Sigmoid colon (tissue), 7 donors: Measurements from ENCODE around the gene COPZ2. TPM values are rescaled to one million over a fixed set of nuclear protein-coding genes. Genes with fewer than 3 reads are reported as not detected.
A peak's percentile ranks its signal among the peaks of the same experiment; 100 is the strongest.
"Not testable (repeated sequence)": the region's sequence is repeated elsewhere in the genome, so short reads cannot be mapped to it uniquely, and the experiment has no call there.

ENCODE experiments used
- DNase-seq: peaks from one replicate; pipeline ENCODE4 v3.0.0-alpha.2; 2019
- H3K27ac ChIP-seq, 4 donors: fragments of 200-600 bp; sonication (generic); one replicate each; pipeline ENCODE4 v1.5.1; 2016 to 2019; ENCODE audit warnings: mild to moderate bottlenecking in 1 of 4
- H3K27me3 ChIP-seq, 3 donors: fragments of 200-600 bp; sonication (generic); one replicate each; pipeline ENCODE4 v1.5.1; 2019; ENCODE audit warnings: mild to moderate bottlenecking in 1 of 3
- H3K36me3 ChIP-seq, 4 donors: fragments of 200-600 bp; sonication (generic); one replicate each; pipeline ENCODE4 v1.5.1; 2016 to 2019
- H3K4me1 ChIP-seq, 4 donors: fragments of 200-600 bp; sonication (generic); one replicate each; pipeline ENCODE4 v1.5.1; 2017 to 2019
- H3K4me3 ChIP-seq, 4 donors: fragments of 200-600 bp; sonication (generic); one replicate each; pipeline ENCODE4 v1.5.1; 2017 to 2019; ENCODE audit warnings: mild to moderate bottlenecking in 2 of 4, moderate library complexity in 1 of 4
- H3K9me3 ChIP-seq, 4 donors: fragments of 200-600 bp in 3 of 4; sonication (generic) in 3 of 4; one replicate each; pipeline versions ENCODE4 v1.5.1 to v1.6.1; 2013 to 2019
- EP300 ChIP-seq, 4 donors: sonication (generic); formaldehyde crosslinking; IDR thresholded peaks; one replicate each; pipeline ENCODE4 v1.6.1; 2017; ENCODE audit warnings: antibody characterized with exemption in 4 of 4
- POLR2A ChIP-seq, 2 donors: fragments of 450-650 bp; IDR thresholded peaks; one replicate each; pipeline ENCODE4 v1.6.1; 2016; ENCODE audit warnings: antibody characterized with exemption in 2 of 2, mild to moderate bottlenecking in 2 of 2, moderate library complexity in 2 of 2
- POLR2AphosphoS5 ChIP-seq, 4 donors: sonication (generic); formaldehyde crosslinking; IDR thresholded peaks; one replicate each; pipeline ENCODE4 v1.6.1; 2017; ENCODE audit warnings: antibody characterized with exemption in 4 of 4
- WGBS, 2 donors: extraction: QIAGEN DNeasy Blood & Tissue Kit; methylation state at CpG; one replicate each; pipeline ENCODE4 v1.1.7; 2013; 5-methylcytosine and 5-hydroxymethylcytosine counted together
- intact Hi-C: fragments of 100-400 bp; cut with DNase I; formaldehyde crosslinking; loops from one replicate; pipeline ENCODE4 v1.15.1; 2023
- polyA plus RNA-seq, 3 donors: library from polyadenylated mRNA; stranded (reverse); fragments of 200-250 nt; gene quantifications; one replicate each; pipeline ENCODE4 v1.2.3, GENCODE V29; 2013
- total RNA-seq, 4 donors: library from RNA; depleted of rRNA; stranded (reverse); fragments of >200 nt; gene quantifications; one replicate each; pipeline ENCODE4 v1.1.0, GENCODE V29; 2016
- TF ChIP-seq, protein P1 (sequence below), 4 experiments: fragments of 450-650 bp in 3 of 4; fragments of 200-600 bp in 1 of 4; IDR thresholded peaks; one replicate each; pipeline ENCODE4 v1.5.1; 2016 to 2019; ENCODE audit warnings: antibody characterized with exemption in 4 of 4, mild to moderate bottlenecking in 3 of 4, moderate library complexity in 2 of 4
- donor health status: healthy with polysubstance abuse.
- donor health status: Bipolar disorder and iron deficiency.
- donor health status: healthy.

The COPZ2 gene
- total and polyA plus RNA-seq, 7 donors = 5.5 to 64.0 (median 52.3) TPM

DNA sequence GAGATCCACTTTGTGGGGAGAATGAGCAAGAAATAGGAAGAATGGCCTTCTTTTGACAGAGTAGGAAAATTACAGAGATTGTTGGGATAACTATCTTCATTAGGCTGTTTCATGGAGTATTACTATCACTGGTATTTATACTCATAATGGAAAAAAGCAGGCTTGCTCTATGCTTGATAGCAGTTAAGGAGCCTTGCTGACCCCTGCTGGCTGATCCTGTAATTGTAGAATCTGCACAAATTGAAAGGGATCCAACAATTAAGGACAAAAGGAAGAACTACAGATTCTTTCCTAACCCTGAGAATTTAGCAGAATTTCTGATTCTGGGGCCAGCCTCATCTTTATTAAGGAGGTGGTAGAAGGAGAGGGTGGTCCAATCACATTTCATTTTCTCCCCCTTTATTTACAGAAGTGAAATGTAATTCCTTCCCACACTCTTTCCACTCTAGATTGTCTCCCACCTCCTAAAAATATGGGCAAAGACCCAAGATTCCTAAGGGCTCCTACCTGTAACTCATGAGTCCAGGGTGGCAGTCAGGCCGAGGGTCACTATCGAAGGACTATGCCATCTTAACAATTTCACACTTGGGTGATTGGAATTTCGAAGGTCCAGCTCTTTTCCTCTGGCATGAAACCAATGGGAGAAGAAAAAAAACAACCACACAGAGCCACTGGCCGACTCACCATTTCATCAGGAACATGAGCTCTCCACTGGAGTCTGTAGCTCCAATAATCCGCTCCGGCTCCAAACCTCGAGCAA, 36.9 kb upstream of the COPZ2 start:
- TF ChIP-seq, protein P1, sequence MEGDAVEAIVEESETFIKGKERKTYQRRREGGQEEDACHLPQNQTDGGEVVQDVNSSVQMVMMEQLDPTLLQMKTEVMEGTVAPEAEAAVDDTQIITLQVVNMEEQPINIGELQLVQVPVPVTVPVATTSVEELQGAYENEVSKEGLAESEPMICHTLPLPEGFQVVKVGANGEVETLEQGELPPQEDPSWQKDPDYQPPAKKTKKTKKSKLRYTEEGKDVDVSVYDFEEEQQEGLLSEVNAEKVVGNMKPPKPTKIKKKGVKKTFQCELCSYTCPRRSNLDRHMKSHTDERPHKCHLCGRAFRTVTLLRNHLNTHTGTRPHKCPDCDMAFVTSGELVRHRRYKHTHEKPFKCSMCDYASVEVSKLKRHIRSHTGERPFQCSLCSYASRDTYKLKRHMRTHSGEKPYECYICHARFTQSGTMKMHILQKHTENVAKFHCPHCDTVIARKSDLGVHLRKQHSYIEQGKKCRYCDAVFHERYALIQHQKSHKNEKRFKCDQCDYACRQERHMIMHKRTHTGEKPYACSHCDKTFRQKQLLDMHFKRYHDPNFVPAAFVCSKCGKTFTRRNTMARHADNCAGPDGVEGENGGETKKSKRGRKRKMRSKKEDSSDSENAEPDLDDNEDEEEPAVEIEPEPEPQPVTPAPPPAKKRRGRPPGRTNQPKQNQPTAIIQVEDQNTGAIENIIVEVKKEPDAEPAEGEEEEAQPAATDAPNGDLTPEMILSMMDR (IDR thresholded peaks at IDR 0.05) = peak; percentile 52 to 84 (median 74)
- TF ChIP-seq POLR2AphosphoS5 (IDR thresholded peaks at IDR 0.05) = peak in 3 of 4 donors; percentile 24 to 51 (median 50)
- no peak for TF ChIP-seq EP300 (IDR thresholded peaks at IDR 0.05)
- 73 to 86% methylated on average over 7 of the region's 7 CpGs for WGBS, 2 donors
- H3K9me3 ChIP-seq = no peaks in the 10 kb centered on the region
- peaks cover 0 to 9% (median 3%) of the 10 kb centered on the region in 4 donors for H3K4me1 ChIP-seq
- H3K36me3 ChIP-seq = peaks cover 0 to 71% (median 23%) of the 10 kb centered on the region in 4 donors
- DNase-seq = peak; percentile 86
- intact Hi-C loops = loop anchor here (1.0 to 10.0 kb wide), 4 partner anchors 37 to 100 kb away; partner anchors contain the start of genes CDK5RAP3 and COPZ2
- H3K27ac ChIP-seq = peak overlapping the region in 3 of 4 donors; percentile 19 to 45 (median 39)
- H3K27me3 ChIP-seq = no peaks in the 10 kb centered on the region
- no peak overlapping the region for H3K4me3 ChIP-seq

DNA sequence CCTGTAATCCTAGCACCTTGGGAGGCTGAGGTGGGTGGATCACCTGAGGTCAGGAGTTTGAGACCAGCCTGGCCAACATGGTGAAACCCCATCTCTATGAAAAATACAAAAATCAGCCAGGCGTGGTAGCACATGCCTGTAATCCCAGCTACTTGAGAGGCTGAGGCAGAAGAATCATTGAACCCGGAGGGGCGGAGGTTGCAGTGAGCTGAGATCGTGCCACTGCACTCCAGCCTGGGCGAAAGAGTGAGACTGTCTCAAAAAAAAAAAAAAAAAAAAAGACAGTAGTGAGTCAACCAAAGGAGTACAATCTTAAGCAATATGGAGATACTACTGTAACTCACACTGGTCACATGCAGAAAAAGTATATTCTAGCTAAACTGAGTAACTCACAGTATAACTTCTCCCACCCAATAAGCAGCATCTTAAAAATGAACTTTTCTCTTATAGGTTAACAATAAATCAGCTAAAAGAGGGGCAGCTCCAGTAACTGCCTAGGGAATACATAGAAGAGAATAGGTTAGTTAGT, 36.0 kb upstream of the COPZ2 start:
- WGBS, 2 donors = 96% methylated on average over 5 of the region's 5 CpGs
- H3K9me3 ChIP-seq, H3K4me1 ChIP-seq, H3K4me3 ChIP-seq, H3K27me3 ChIP-seq: not testable (repeated sequence)
- peak; percentile 24 for DNase-seq
- Histone ChIP-seq H3K36me3 (peaks cover 0 to 80% (median 25%) of the 10 kb centered on the region in 4 donors), H3K27ac (peak overlapping the region in 3 of 4 donors; percentile 19 to 45 (median 39))
- intact Hi-C loops = loop anchor here (1.0 to 10.0 kb wide), 4 partner anchors 36 to 99 kb away; partner anchors contain the start of genes CDK5RAP3 and COPZ2

DNA sequence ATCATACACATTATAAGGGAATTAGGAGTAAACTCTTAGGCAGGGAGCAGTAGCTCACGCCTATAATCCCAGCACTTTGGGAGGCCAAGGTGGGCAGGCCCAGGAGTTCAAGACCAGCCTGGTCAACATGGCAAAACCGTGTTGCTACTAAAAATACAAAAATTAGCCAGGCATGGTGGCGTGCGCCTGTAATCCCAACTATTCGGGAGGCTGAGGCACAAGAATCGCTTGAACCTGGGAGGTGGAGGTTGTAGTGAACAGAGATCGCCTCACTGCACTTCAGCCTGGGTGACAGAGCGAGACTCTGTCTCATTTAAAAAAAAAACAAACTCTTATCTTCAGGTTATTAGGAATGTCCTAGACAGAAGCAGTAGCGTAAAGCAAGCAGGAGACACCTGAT, 35.2 kb upstream of the COPZ2 start:
- not testable (repeated sequence) for H3K4me1 ChIP-seq, H3K27me3 ChIP-seq, H3K27ac ChIP-seq, H3K4me3 ChIP-seq, H3K9me3 ChIP-seq
- DNase-seq = peak; percentile 8
- 95 to 97% methylated on average over 9 of the region's 9 CpGs for WGBS, 2 donors
- H3K36me3 ChIP-seq = peaks cover 0 to 84% (median 29%) of the 10 kb centered on the region in 4 donors
- intact Hi-C loops = loop anchor here (10.0 kb wide), 1 partner anchor 98 kb away; the partner anchor contains the start of gene CDK5RAP3

DNA sequence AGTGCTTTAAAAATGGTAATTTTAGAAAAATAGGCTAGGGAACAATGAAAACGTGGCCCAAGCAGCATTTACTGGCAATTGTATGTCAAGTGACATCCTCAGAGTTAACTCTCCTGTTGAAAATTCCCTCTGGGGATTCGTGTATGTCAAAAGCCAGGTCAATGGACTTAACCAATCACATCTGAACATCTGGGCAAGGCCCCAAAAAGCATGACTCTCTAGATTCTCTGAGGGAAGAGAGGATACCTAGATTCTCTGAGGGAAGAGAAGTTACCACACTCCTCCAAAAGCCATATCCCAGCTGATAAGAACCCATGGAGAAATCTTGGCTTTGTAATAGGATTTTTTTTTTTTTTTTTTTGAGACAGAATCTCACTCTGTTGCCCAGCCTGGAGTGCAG, 34.1 kb upstream of the COPZ2 start:
- intact Hi-C loops = loop anchor here (10.0 kb wide), 1 partner anchor 97 kb away; the partner anchor contains the start of gene CDK5RAP3
- 76 to 83% methylated on average over 2 of the region's 2 CpGs for WGBS, 2 donors
- peak; percentile 10 for DNase-seq
- TF ChIP-seq POLR2AphosphoS5 (IDR thresholded peaks at IDR 0.05) (no peak), POLR2A (IDR thresholded peaks at IDR 0.05) (no peak), EP300 (IDR thresholded peaks at IDR 0.05) (no peak)
- Histone ChIP-seq H3K9me3 (no peaks in the 10 kb centered on the region), H3K36me3 (peaks cover 0 to 85% (median 30%) of the 10 kb centered on the region in 4 donors), H3K27ac (no peak overlapping the region), H3K27me3 (no peaks in the 10 kb centered on the region), H3K4me1 (peaks cover 0 to 9% (median 3%) of the 10 kb centered on the region in 4 donors), H3K4me3 (no peak overlapping the region)

DNA sequence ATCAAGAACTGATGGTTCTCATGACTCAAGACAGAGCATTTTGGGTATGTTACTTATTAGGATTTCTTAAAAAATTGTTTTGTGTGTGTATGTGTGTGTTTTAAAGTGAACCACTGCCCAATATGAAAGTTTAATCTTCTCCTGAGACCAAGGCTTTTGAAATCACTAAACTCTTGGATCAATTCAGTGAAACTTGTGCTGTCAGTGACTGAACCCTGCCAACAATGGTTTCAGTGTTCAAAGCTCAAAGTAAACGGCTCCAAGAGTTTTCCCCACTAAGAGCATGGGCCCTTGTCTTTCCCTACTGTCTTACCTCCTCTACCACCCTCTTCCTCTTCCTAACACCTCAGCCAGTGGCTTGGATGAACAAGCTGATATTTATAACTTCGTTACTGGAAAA, 32.6 kb upstream of the COPZ2 start:
- Histone ChIP-seq H3K27ac (no peak overlapping the region), H3K4me3 (no peak overlapping the region), H3K27me3 (no peaks in the 10 kb centered on the region), H3K36me3 (peaks cover 0 to 76% (median 21%) of the 10 kb centered on the region in 4 donors), H3K4me1 (peaks cover 0 to 9% (median 3%) of the 10 kb centered on the region in 4 donors), H3K9me3 (no peaks in the 10 kb centered on the region)
- WGBS, 2 donors = 43 to 56% methylated on average over 2 of the region's 2 CpGs
- intact Hi-C loops = loop anchor here (10.0 kb wide), 1 partner anchor 95 kb away; the partner anchor contains the start of gene CDK5RAP3
- no peak for DNase-seq
- TF ChIP-seq POLR2A (IDR thresholded peaks at IDR 0.05) = no peak
- TF ChIP-seq EP300 (IDR thresholded peaks at IDR 0.05) = no peak
- TF ChIP-seq POLR2AphosphoS5 (IDR thresholded peaks at IDR 0.05) = no peak
- TF ChIP-seq, protein P1 (IDR thresholded peaks at IDR 0.05) = no peak

DNA sequence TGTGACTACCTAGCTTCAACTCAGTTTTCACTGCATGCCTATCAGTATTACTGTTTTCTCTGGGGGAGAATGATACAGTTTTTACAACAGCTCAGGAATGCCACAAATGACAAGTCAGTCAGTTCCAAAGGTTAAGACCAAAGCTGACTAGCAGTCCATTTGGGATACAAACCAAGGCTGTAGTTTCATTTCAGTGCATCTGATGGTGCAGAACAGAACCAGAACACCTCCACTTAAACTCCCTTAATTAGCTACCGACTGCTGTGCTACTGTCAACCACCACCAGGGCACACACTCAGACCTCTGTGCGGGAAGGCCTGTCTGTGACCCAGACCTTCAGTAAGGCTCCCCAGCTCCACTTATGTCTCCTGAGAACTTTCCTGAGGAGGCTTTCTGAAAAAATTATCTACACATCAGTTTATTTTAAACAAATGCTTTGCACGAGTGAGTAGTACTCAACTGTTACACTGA, 30.9 kb upstream of the COPZ2 start:
- TF ChIP-seq POLR2AphosphoS5 (IDR thresholded peaks at IDR 0.05) (no peak), EP300 (IDR thresholded peaks at IDR 0.05) (no peak), POLR2A (IDR thresholded peaks at IDR 0.05) (no peak)
- TF ChIP-seq, protein P1 (IDR thresholded peaks at IDR 0.05) = peak in 2 of 4 experiments; percentile 18 to 20
- WGBS, 2 donors = 68 to 82% methylated on average over 3 of the region's 3 CpGs
- no peaks in the 10 kb centered on the region for H3K9me3 ChIP-seq
- intact Hi-C loops = no loop called here
- H3K4me1 ChIP-seq = no peaks in the 10 kb centered on the region
- H3K36me3 ChIP-seq = peaks cover 0 to 74% (median 24%) of the 10 kb centered on the region in 4 donors
- peak; percentile 19 for DNase-seq
- H3K27me3 ChIP-seq = no peaks in the 10 kb centered on the region
- H3K27ac ChIP-seq = no peak overlapping the region
- H3K4me3 ChIP-seq = no peak overlapping the region

DNA sequence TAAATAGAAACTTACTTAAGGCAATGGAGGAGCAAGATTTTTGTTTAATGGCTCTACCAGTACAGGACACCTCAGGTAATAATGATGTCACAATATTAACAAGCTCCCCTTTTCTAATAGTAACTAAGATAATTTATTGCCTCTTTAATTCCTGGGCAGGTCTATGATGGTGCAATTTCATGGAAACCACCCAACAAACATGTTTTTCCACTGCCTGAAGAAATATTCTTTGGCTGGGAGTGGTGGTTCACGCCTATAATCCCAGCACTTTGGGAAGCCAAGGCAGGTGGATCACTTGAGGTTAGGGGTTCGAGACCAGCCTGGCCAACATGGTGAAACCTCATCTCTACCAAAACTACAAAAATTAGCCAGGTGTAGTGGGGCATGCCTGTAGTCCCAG, 30.2 kb upstream of the COPZ2 start:
- H3K4me3 ChIP-seq, intact Hi-C loops, H3K27me3 ChIP-seq, H3K27ac ChIP-seq, H3K4me1 ChIP-seq, H3K9me3 ChIP-seq: not testable (repeated sequence)
- DNase-seq = peak; percentile 46
- 79 to 90% methylated on average over 2 of the region's 2 CpGs for WGBS, 2 donors
- peaks cover 4 to 74% (median 24%) of the 10 kb centered on the region in 4 donors for H3K36me3 ChIP-seq
